GM23248 (cell line): ENCODE measurements around the gene MINK1. TPM values are rescaled to one million over a fixed set of nuclear protein-coding genes. Genes with fewer than 3 reads are reported as not detected.

Experiments
- DNase-seq: peaks from one replicate; pipeline ENCODE4 v3.0.0-alpha.2; 2015
- H2AFZ ChIP-seq: fragments of 200-600 bp; sonication (generic); 2 replicates; pipeline ENCODE4 v1.6.1; 2016; ENCODE audit warnings: antibody characterized with exemption
- H3F3A ChIP-seq: fragments of 200-600 bp; sonication (generic); 2 replicates; pipeline ENCODE4 v1.6.1; 2016; ENCODE audit warnings: mild to moderate bottlenecking, antibody characterized with exemption, mixed run types; ENCODE audit not compliant: insufficient read depth
- H3K27ac ChIP-seq: fragments of 200-600 bp; sonication (generic); 2 replicates; pipeline ENCODE4 v1.5.1; 2016; ENCODE audit warnings: mild to moderate bottlenecking
- H3K27me3 ChIP-seq: fragments of 200-600 bp; sonication (generic); replicated peaks from 2 replicates; pipeline ENCODE4 v1.6.1; 2016; ENCODE audit warnings: mild to moderate bottlenecking; ENCODE audit not compliant: insufficient read depth
- H3K36me3 ChIP-seq: fragments of 200-600 bp; sonication (generic); 2 replicates; pipeline ENCODE4 v1.6.1; 2016; ENCODE audit warnings: low read depth, mild to moderate bottlenecking
- H3K4me1 ChIP-seq: fragments of 200-600 bp; sonication (generic); 2 replicates; pipeline ENCODE4 v1.6.1; 2016; ENCODE audit warnings: mild to moderate bottlenecking; ENCODE audit not compliant: insufficient read depth
- H3K4me2 ChIP-seq: fragments of 200-600 bp; sonication (generic); one replicate; pipeline ENCODE4 v1.6.1; 2016; ENCODE audit warnings: mild to moderate bottlenecking; ENCODE audit not compliant: unreplicated experiment
- H3K4me3 ChIP-seq: fragments of 200-600 bp; sonication (generic); 2 replicates; pipeline ENCODE4 v1.5.1; 2016; ENCODE audit warnings: mild to moderate bottlenecking
- H3K79me2 ChIP-seq: fragments of 200-600 bp; sonication (generic); 2 replicates; pipeline ENCODE4 v1.6.1; 2016; ENCODE audit warnings: mild to moderate bottlenecking; ENCODE audit not compliant: insufficient read depth
- H3K9ac ChIP-seq: fragments of 200-600 bp; sonication (generic); 2 replicates; pipeline ENCODE4 v1.6.1; 2016; ENCODE audit warnings: mild to moderate bottlenecking
- H3K9me2 ChIP-seq: fragments of 200-600 bp; sonication (generic); 2 replicates; pipeline ENCODE4 v1.6.1; 2016; ENCODE audit warnings: mixed run types, mild to moderate bottlenecking, moderate library complexity; ENCODE audit not compliant: insufficient read depth
- H3K9me3 ChIP-seq: fragments of 200-600 bp; sonication (generic); one replicate; pipeline ENCODE4 v1.6.1; 2017; ENCODE audit warnings: low read depth
- H4K20me1 ChIP-seq: fragments of 200-600 bp; sonication (generic); 2 replicates; pipeline ENCODE4 v1.6.0; 2016; ENCODE audit not compliant: insufficient read depth
- EZH2 ChIP-seq: fragments of 200-600 bp; sonication (generic); IDR thresholded peaks from 2 replicates; pipeline ENCODE4 v1.6.1; 2018; ENCODE audit warnings: antibody characterized with exemption, mild to moderate bottlenecking; ENCODE audit not compliant: insufficient read depth, poor library complexity, severe bottlenecking
- EZH2phosphoT487 ChIP-seq: fragments of 200-600 bp; sonication (generic); IDR thresholded peaks from 2 replicates; pipeline ENCODE4 v1.6.1; 2018; ENCODE audit warnings: antibody characterized with exemption, moderate library complexity, mild to moderate bottlenecking, low read depth; ENCODE audit not compliant: insufficient read depth
- WGBS, 2 experiments: methylation state at CpG; one replicate each; pipeline ENCODE4 v1.1.6; 2015 to 2017; ENCODE audit warnings: low lambda C conversion rate in 2 of 2, low coverage in 1 of 2; ENCODE audit errors: missing lambda C conversion rate in 2 of 2; 5-methylcytosine and 5-hydroxymethylcytosine counted together
- in situ Hi-C: fragments of 300-500 bp; cut with MboI; formaldehyde crosslinking; loops from 2 replicates; pipeline ENCODE4 v1.15.0; 2020
- polyA plus RNA-seq: library from polyadenylated mRNA; unstranded; fragments of >200 nt; fragmentation: Nextera tagmentation; extraction: Ambion mirVana; gene quantifications from 2 replicates; pipeline ENCODE4 v1.2.1, GENCODE V29; 2016
- total RNA-seq: library from RNA; depleted of rRNA; stranded (reverse); fragments of >200 nt; shearing (Covaris generic); gene quantifications from 2 replicates; pipeline ENCODE4 v1.2.3, GENCODE V29; 2014

MINK1 gene
- total and polyA plus RNA-seq, 2 experiments from 2014 or later: 21.0 to 34.5 TPM

GRCh38 chr17:4897785-4898184 lies 64.6 kb downstream of the MINK1 start:
- Histone ChIP-seq H3K79me2 (no peaks in the 10 kb centered on the region), H2AFZ (no peak overlapping the region), H3K9ac (no peak overlapping the region), H3K4me1 (no peaks in the 10 kb centered on the region), H4K20me1 (no peaks in the 10 kb centered on the region), H3K27me3 (no peaks in the 10 kb centered on the region), H3K36me3 (no peaks in the 10 kb centered on the region), H3K4me3 (no peak overlapping the region), H3K27ac (no peak overlapping the region), H3K9me2 (no peaks in the 10 kb centered on the region), H3F3A (peaks cover 15% of the 10 kb centered on the region; the same call in 1 of the 2 replicates), H3K4me2 (no peak overlapping the region), H3K9me3 (no peaks in the 10 kb centered on the region)
- DNase-seq: no peak
- 95 to 100% methylated on average over 1 to 5 of the region's 5 CpGs for WGBS, 2 experiments
- in situ Hi-C loops: loop anchor here (10.0 kb wide), 1 partner anchor 183 kb away; the partner anchor contains the start of gene ARRB2
- TF ChIP-seq EZH2phosphoT487 (no peak), EZH2 (no peak)

GRCh38 chr17:4898351-4898750 lies 65.2 kb downstream of the MINK1 start:
- Histone ChIP-seq H3K4me1 (0 out of 2 replicates have a peak, but pooled peaks cover 4% of the 10 kb centered on the region), H3K79me2 (no peaks in the 10 kb centered on the region), H3K9ac (peak overlapping the region; percentile 81; the same call in 1 of the 2 replicates), H3K4me3 (no peak overlapping the region), H3K36me3 (no peaks in the 10 kb centered on the region), H3K4me2 (peak overlapping the region; percentile 58), H3F3A (peaks cover 19% of the 10 kb centered on the region; the same call in 1 of the 2 replicates), H3K9me2 (no peaks in the 10 kb centered on the region), H3K9me3 (no peaks in the 10 kb centered on the region), H3K27me3 (no peaks in the 10 kb centered on the region), H4K20me1 (no peaks in the 10 kb centered on the region), H2AFZ (no peak overlapping the region), H3K27ac (no peak overlapping the region)
- DNase-seq: no peak
- WGBS, 2 experiments: 91 to 93% methylated on average over 8 of the region's 8 CpGs
- no peak for TF ChIP-seq EZH2
- in situ Hi-C loops: loop anchor here (10.0 kb wide), 1 partner anchor 184 kb away; the partner anchor contains the start of gene ARRB2

GRCh38 chr17:4898927-4899326 lies 65.8 kb downstream of the MINK1 start:
- H2AFZ ChIP-seq: peak overlapping the region; percentile 67
- no peaks in the 10 kb centered on the region for H3K27me3 ChIP-seq
- H4K20me1 ChIP-seq: no peaks in the 10 kb centered on the region
- peak overlapping the region; percentile 58 for H3K4me2 ChIP-seq
- no peak for TF ChIP-seq EZH2phosphoT487
- no peak for TF ChIP-seq EZH2
- no peaks in the 10 kb centered on the region for H3K9me3 ChIP-seq
- H3K79me2 ChIP-seq: no peaks in the 10 kb centered on the region
- H3F3A ChIP-seq: peaks cover 20% of the 10 kb centered on the region; the same call in 1 of the 2 replicates
- 0 out of 2 replicates have a peak, but pooled peaks cover 5% of the 10 kb centered on the region for H3K4me1 ChIP-seq
- H3K9me2 ChIP-seq: no peaks in the 10 kb centered on the region
- no peak for DNase-seq
- WGBS, 2 experiments: 8 to 14% methylated on average over 23 to 27 of the region's 34 CpGs
- no peaks in the 10 kb centered on the region for H3K36me3 ChIP-seq
- peak overlapping the region; percentile 73 for H3K4me3 ChIP-seq
- peak overlapping the region; percentile 81 for H3K9ac ChIP-seq
- no peak overlapping the region for H3K27ac ChIP-seq
- in situ Hi-C loops: loop anchor here (10.0 kb wide), 1 partner anchor 184 kb away; the partner anchor contains the start of gene ARRB2

- no peaks in the 10 kb centered on the region for H3K27me3 ChIP-seq
- H3K4me2 ChIP-seq: peak within 1 kb of the TSS; percentile 58
- WGBS, 2 experiments: 8 to 11% methylated on average over 37 to 41 of the region's 60 CpGs
- H3F3A ChIP-seq: peaks cover 20% of the 10 kb centered on the region; the same call in 1 of the 2 replicates
- H3K4me3 ChIP-seq: peak within 1 kb of the TSS; percentile 73
- peak; percentile 95 for DNase-seq
- H3K9ac ChIP-seq: peak within 1 kb of the TSS; percentile 81
- H3K79me2 ChIP-seq: no peaks in the 10 kb centered on the region
- H3K27ac ChIP-seq: no peak within 1 kb of the TSS
- no peaks in the 10 kb centered on the region for H3K9me2 ChIP-seq
- in situ Hi-C loops: loop anchor here (10.0 kb wide), 1 partner anchor 185 kb away; the partner anchor contains the start of gene ARRB2
- H3K4me1 ChIP-seq: 0 out of 2 replicates have a peak, but pooled peaks cover 5% of the 10 kb centered on the region
- peak within 1 kb of the TSS; percentile 67 for H2AFZ ChIP-seq
- TF ChIP-seq EZH2phosphoT487 (no peak), EZH2 (no peak)
- no peaks in the 10 kb centered on the region for H4K20me1 ChIP-seq
- H3K9me3 ChIP-seq: no peaks in the 10 kb centered on the region
- H3K36me3 ChIP-seq: no peaks in the 10 kb centered on the region
Measured at GRCh38 chr17:4899341-4900230, 66.4 kb downstream of the MINK1 start, which contains the start of gene C17orf107. Gene C17orf107, plus strand, starts transcription at chr17:4899536. Its CDS starts 227 bp downstream, at chr17:4899763.
